ENCODE measurements around the gene RAPGEF2.

RAPGEF2 gene

DNA sequence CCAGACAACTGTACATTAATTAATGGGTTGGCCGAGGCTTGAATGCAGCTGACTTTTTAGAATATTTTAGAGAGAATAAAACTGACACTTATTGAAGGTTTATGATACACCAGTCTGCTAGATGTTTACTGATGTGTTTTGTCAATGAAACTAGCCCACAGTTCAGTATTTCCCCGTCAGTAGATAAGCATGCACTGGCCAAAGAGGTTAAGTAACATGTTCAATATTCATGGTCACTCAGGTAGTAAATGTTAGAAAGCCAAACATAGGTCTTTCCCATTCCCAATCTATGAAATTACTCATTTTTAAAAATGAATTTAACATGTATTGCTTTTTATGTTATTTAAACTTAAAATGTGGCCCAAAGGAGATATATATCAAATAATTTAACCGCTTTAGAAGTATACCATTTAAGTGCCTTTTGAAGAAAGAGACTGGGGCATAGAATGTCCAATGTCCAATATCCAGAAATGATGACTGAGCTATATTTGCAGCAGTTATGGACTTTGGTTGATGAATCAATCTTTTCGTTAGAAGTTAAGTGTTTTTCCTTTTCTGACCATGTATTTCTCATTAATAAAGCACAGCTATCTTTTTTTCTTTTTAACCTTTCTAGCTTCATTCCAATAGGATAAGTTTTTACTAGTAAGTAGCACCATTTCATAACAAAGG, 156.1 kb downstream of the RAPGEF2 start:
- H3K4me1 ChIP-seq (ENCODE audit: control insufficient read depth, low read length): no peaks in the 10 kb centered on the region
- no peak overlapping the region for H3K4me2 ChIP-seq (ENCODE audit: low read length)
- H3F3A ChIP-seq (ENCODE audit: control insufficient read depth, insufficient read depth): no peaks in the 10 kb centered on the region
- no peaks in the 10 kb centered on the region for H3K9me2 ChIP-seq (replicated peaks; ENCODE audit: control insufficient read depth, low read length)
- H3K36me3 ChIP-seq (ENCODE audit: control insufficient read depth, low read length): no peaks in the 10 kb centered on the region
- H3K4me3 ChIP-seq (ENCODE audit: low read length): no peak overlapping the region
- TF ChIP-seq, protein P1, sequence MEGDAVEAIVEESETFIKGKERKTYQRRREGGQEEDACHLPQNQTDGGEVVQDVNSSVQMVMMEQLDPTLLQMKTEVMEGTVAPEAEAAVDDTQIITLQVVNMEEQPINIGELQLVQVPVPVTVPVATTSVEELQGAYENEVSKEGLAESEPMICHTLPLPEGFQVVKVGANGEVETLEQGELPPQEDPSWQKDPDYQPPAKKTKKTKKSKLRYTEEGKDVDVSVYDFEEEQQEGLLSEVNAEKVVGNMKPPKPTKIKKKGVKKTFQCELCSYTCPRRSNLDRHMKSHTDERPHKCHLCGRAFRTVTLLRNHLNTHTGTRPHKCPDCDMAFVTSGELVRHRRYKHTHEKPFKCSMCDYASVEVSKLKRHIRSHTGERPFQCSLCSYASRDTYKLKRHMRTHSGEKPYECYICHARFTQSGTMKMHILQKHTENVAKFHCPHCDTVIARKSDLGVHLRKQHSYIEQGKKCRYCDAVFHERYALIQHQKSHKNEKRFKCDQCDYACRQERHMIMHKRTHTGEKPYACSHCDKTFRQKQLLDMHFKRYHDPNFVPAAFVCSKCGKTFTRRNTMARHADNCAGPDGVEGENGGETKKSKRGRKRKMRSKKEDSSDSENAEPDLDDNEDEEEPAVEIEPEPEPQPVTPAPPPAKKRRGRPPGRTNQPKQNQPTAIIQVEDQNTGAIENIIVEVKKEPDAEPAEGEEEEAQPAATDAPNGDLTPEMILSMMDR (IDR thresholded peaks at IDR 0.05; ENCODE audit: low read depth, low read length, poor library complexity, severe bottlenecking): no peak
- TF ChIP-seq EZH2phosphoT487 (IDR thresholded peaks at IDR 0.05; ENCODE audit: borderline replicate concordance, low read length): no peak
- no peaks in the 10 kb centered on the region for H3K27me3 ChIP-seq (ENCODE audit: control insufficient read depth, low read length)
- H3K79me2 ChIP-seq (ENCODE audit: control insufficient read depth, low read length): no peaks in the 10 kb centered on the region
- no peak overlapping the region for H3K27ac ChIP-seq (ENCODE audit: low read depth, low read length)
- H4K20me1 ChIP-seq (ENCODE audit: control insufficient read depth, insufficient read depth, low read depth, low read length): no peaks in the 10 kb centered on the region
- H3K9me3 ChIP-seq (ENCODE audit: control insufficient read depth, insufficient read depth, low read length): no peaks in the 10 kb centered on the region; the same call in 1 of the 2 replicates

GRCh38 chr4:159264057-159264456, 161.2 kb downstream of the RAPGEF2 start:
- Histone ChIP-seq H4K20me1 (ENCODE audit: control insufficient read depth, insufficient read depth, low read depth, low read length) (no peaks in the 10 kb centered on the region), H3K9me2 (replicated peaks; ENCODE audit: control insufficient read depth, low read length) (no peaks in the 10 kb centered on the region), H3K9me3 (ENCODE audit: control insufficient read depth, insufficient read depth, low read length) (no peaks in the 10 kb centered on the region), H3K4me3 (ENCODE audit: low read length) (no peak overlapping the region), H3F3A (ENCODE audit: control insufficient read depth, insufficient read depth) (no peaks in the 10 kb centered on the region), H3K4me1 (ENCODE audit: control insufficient read depth, low read length) (no peaks in the 10 kb centered on the region), H3K27me3 (ENCODE audit: control insufficient read depth, low read length) (no peaks in the 10 kb centered on the region), H3K27ac (ENCODE audit: low read depth, low read length) (no peak overlapping the region), H3K4me2 (ENCODE audit: low read length) (no peak overlapping the region), H3K36me3 (ENCODE audit: control insufficient read depth, low read length) (no peaks in the 10 kb centered on the region), H3K79me2 (ENCODE audit: control insufficient read depth, low read length) (no peaks in the 10 kb centered on the region)
- TF ChIP-seq, protein P1 (IDR thresholded peaks at IDR 0.05; ENCODE audit: low read depth, low read length, poor library complexity, severe bottlenecking): no peak
- TF ChIP-seq EZH2phosphoT487 (IDR thresholded peaks at IDR 0.05; ENCODE audit: borderline replicate concordance, low read length): no peak

DNA sequence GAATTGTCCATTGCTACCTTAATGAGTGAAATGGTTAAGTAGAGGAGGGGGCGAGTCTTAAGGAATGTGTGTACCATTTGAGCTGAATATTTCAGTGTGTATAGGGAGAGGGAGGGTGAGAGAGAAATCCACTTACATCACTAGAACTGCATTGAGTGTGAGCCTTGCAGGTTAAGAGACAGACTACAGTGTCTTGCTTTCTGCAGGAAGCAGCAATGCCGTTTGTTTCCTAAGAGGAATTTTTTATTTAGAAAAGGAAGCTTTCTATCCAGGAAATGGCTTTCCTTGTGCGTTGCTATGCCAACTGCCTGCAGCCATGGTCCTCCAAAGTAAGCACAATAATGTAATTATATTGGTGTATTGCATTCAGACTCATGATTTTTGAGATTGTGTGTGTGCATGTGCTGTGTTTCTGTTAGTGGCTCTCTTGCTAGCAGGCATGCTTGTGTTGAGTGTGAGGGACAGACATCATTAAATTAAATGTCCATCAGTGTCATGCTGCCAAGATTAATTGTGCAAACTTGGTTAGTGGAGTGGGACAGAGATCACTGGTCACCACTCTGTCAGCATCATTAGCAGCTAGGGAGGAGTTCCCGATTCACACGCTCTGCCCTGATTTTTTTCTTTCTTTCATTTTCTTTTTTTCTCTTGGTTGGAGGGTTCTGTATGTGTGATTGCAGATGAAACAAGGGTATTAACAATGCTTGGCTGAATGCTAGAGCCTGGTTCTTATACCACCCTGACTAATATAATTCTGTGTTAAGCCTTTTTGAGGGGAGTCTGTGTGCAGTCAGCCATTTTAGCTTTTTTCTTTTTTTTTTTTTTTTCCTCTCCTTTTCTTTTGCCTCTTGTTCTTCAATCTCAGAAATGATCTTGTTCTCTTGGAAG, 164.3 kb downstream of the RAPGEF2 start:
- Histone ChIP-seq H3K27ac (ENCODE audit: low read depth, low read length) (no peak overlapping the region), H4K20me1 (ENCODE audit: control insufficient read depth, insufficient read depth, low read depth, low read length) (no peaks in the 10 kb centered on the region), H3K4me2 (ENCODE audit: low read length) (no peak overlapping the region), H3K4me1 (ENCODE audit: control insufficient read depth, low read length) (no peaks in the 10 kb centered on the region), H3K9me3 (ENCODE audit: control insufficient read depth, insufficient read depth, low read length) (no peaks in the 10 kb centered on the region), H3K79me2 (ENCODE audit: control insufficient read depth, low read length) (no peaks in the 10 kb centered on the region), H3F3A (ENCODE audit: control insufficient read depth, insufficient read depth) (no peaks in the 10 kb centered on the region), H3K4me3 (ENCODE audit: low read length) (no peak overlapping the region), H3K9me2 (replicated peaks; ENCODE audit: control insufficient read depth, low read length) (no peaks in the 10 kb centered on the region), H3K36me3 (ENCODE audit: control insufficient read depth, low read length) (no peaks in the 10 kb centered on the region), H3K27me3 (ENCODE audit: control insufficient read depth, low read length) (no peaks in the 10 kb centered on the region)
- TF ChIP-seq EZH2phosphoT487 (IDR thresholded peaks at IDR 0.05; ENCODE audit: borderline replicate concordance, low read length): no peak
- TF ChIP-seq, protein P1 (IDR thresholded peaks at IDR 0.05; ENCODE audit: low read depth, low read length, poor library complexity, severe bottlenecking): no peak
